Sigmoid colon (tissue), 7 donors: ENCODE results near the gene GAGE12J. TPM values are rescaled to one million over a fixed set of nuclear protein-coding genes. Genes with fewer than 3 reads are reported as not detected.
A peak's percentile ranks its signal among the peaks of the same experiment; 100 is the strongest.

ENCODE experiments used
- DNase-seq: peaks from one replicate; pipeline ENCODE4 v3.0.0-alpha.2; 2019
- H3K27ac ChIP-seq, 4 donors: fragments of 200-600 bp; sonication (generic); one replicate each; pipeline ENCODE4 v1.5.1; 2016 to 2019; ENCODE audit warnings: mild to moderate bottlenecking in 1 of 4
- H3K27me3 ChIP-seq, 3 donors: fragments of 200-600 bp; sonication (generic); one replicate each; pipeline ENCODE4 v1.5.1; 2019; ENCODE audit warnings: mild to moderate bottlenecking in 1 of 3
- H3K36me3 ChIP-seq, 4 donors: fragments of 200-600 bp; sonication (generic); one replicate each; pipeline ENCODE4 v1.5.1; 2016 to 2019
- H3K4me1 ChIP-seq, 4 donors: fragments of 200-600 bp; sonication (generic); one replicate each; pipeline ENCODE4 v1.5.1; 2017 to 2019
- H3K4me3 ChIP-seq, 4 donors: fragments of 200-600 bp; sonication (generic); one replicate each; pipeline ENCODE4 v1.5.1; 2017 to 2019; ENCODE audit warnings: mild to moderate bottlenecking in 2 of 4, moderate library complexity in 1 of 4
- H3K9me3 ChIP-seq, 4 donors: fragments of 200-600 bp in 3 of 4; sonication (generic) in 3 of 4; one replicate each; pipeline versions ENCODE4 v1.5.1 to v1.6.1; 2013 to 2019
- EP300 ChIP-seq, 4 donors: sonication (generic); formaldehyde crosslinking; IDR thresholded peaks; one replicate each; pipeline ENCODE4 v1.6.1; 2017; ENCODE audit warnings: antibody characterized with exemption in 4 of 4
- POLR2A ChIP-seq, 2 donors: fragments of 450-650 bp; IDR thresholded peaks; one replicate each; pipeline ENCODE4 v1.6.1; 2016; ENCODE audit warnings: antibody characterized with exemption in 2 of 2, mild to moderate bottlenecking in 2 of 2, moderate library complexity in 2 of 2
- POLR2AphosphoS5 ChIP-seq, 4 donors: sonication (generic); formaldehyde crosslinking; IDR thresholded peaks; one replicate each; pipeline ENCODE4 v1.6.1; 2017; ENCODE audit warnings: antibody characterized with exemption in 4 of 4
- WGBS, 2 donors: extraction: QIAGEN DNeasy Blood & Tissue Kit; methylation state at CpG; one replicate each; pipeline ENCODE4 v1.1.7; 2013; 5-methylcytosine and 5-hydroxymethylcytosine counted together
- intact Hi-C: fragments of 100-400 bp; cut with DNase I; formaldehyde crosslinking; loops from one replicate; pipeline ENCODE4 v1.15.1; 2023
- polyA plus RNA-seq, 3 donors: library from polyadenylated mRNA; stranded (reverse); fragments of 200-250 nt; gene quantifications; one replicate each; pipeline ENCODE4 v1.2.3, GENCODE V29; 2013
- total RNA-seq, 4 donors: library from RNA; depleted of rRNA; stranded (reverse); fragments of >200 nt; gene quantifications; one replicate each; pipeline ENCODE4 v1.1.0, GENCODE V29; 2016
- TF ChIP-seq, protein P1 (sequence below), 4 experiments: fragments of 450-650 bp in 3 of 4; fragments of 200-600 bp in 1 of 4; IDR thresholded peaks; one replicate each; pipeline ENCODE4 v1.5.1; 2016 to 2019; ENCODE audit warnings: antibody characterized with exemption in 4 of 4, mild to moderate bottlenecking in 3 of 4, moderate library complexity in 2 of 4
- donor health status: healthy with polysubstance abuse.
- donor health status: Bipolar disorder and iron deficiency.
- donor health status: healthy.

The GAGE12J gene
- total and polyA plus RNA-seq, 7 donors = not detected

DNA sequence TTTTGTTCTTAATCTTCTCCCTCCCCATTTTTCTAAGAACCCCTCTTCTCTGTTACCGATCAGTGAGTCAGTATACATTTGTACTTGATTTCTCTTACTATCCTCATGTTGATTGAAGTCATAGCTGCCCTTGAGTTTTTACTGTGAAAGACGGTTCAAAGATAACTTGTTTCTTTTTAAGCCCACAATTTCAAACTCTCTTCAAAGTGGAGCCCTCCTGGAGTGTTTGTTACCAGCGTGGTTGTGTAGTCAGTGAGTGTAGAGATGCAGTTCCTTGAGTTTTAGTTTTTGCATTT is 44.4 kb upstream of the GAGE12J start:
- no peak overlapping the region for H3K27ac ChIP-seq
- intact Hi-C loops = no loop called here

DNA sequence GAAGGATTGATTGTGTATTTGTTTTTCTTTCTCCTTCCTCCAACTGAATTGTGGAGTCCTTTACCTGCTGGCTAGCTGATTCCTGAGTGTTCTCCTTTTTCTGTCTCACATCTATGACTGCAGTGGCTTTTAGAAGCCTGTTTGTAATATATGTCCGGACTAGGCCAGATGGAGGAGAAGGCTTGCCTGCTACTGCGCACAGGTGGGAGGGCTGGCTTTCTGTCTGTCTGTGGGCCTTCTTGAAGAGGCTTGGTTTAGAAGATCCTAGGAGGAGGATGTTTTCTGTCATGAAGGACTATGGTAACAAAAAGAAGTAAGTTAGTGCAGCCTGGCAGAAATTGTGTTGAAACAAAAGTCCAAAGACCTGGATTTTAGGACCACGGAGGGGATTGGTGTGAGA is 43.8 kb upstream of the GAGE12J start:
- WGBS, 2 donors = 92 to 93% methylated on average over 3 of the region's 3 CpGs
- TF ChIP-seq POLR2AphosphoS5 (IDR thresholded peaks at IDR 0.05) = no peak
- TF ChIP-seq, protein P1, sequence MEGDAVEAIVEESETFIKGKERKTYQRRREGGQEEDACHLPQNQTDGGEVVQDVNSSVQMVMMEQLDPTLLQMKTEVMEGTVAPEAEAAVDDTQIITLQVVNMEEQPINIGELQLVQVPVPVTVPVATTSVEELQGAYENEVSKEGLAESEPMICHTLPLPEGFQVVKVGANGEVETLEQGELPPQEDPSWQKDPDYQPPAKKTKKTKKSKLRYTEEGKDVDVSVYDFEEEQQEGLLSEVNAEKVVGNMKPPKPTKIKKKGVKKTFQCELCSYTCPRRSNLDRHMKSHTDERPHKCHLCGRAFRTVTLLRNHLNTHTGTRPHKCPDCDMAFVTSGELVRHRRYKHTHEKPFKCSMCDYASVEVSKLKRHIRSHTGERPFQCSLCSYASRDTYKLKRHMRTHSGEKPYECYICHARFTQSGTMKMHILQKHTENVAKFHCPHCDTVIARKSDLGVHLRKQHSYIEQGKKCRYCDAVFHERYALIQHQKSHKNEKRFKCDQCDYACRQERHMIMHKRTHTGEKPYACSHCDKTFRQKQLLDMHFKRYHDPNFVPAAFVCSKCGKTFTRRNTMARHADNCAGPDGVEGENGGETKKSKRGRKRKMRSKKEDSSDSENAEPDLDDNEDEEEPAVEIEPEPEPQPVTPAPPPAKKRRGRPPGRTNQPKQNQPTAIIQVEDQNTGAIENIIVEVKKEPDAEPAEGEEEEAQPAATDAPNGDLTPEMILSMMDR (IDR thresholded peaks at IDR 0.05) = no peak
- intact Hi-C loops = no loop called here
- no peak overlapping the region for H3K27ac ChIP-seq
- no peaks in the 10 kb centered on the region for H3K9me3 ChIP-seq
- H3K27me3 ChIP-seq = no peaks in the 10 kb centered on the region
- H3K36me3 ChIP-seq = no peaks in the 10 kb centered on the region
- DNase-seq = peak; percentile 40
- no peak overlapping the region for H3K4me3 ChIP-seq
- H3K4me1 ChIP-seq = peaks cover 0 to 6% (median under 1%) of the 10 kb centered on the region in 4 donors

More for the DNA sequence above, 44.4 kb upstream of the GAGE12J start:
- Histone ChIP-seq H3K9me3 (no peaks in the 10 kb centered on the region), H3K4me1 (peaks cover 0 to 10% (median 3%) of the 10 kb centered on the region in 4 donors), H3K36me3 (no peaks in the 10 kb centered on the region), H3K27me3 (no peaks in the 10 kb centered on the region), H3K4me3 (no peak overlapping the region)
- DNase-seq = no peak
- no peak for TF ChIP-seq POLR2AphosphoS5 (IDR thresholded peaks at IDR 0.05)
- no peak for TF ChIP-seq POLR2A (IDR thresholded peaks at IDR 0.05)
- TF ChIP-seq, protein P1 (IDR thresholded peaks at IDR 0.05) = no peak
- no peak for TF ChIP-seq EP300 (IDR thresholded peaks at IDR 0.05)
- 69 to 82% methylated on average over 3 of the region's 3 CpGs for WGBS, 2 donors

DNA sequence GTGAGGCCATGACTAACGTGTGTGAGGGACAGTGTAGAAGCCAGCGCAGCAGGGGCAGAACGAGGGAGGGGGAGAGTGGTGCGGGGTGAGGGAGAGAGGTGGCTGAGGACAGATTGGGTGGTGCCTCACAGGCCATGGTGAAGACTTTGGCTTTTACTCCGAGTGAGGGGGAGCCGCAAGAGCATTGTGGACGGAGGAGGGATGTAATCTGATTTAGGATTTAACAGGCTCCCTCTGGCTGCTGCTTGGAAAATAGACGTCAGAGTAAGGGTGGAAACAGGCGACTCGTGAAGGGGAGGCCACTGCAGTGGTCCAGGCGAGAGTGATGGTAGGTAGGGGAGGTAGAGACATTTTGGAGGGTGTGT is 39.2 kb upstream of the GAGE12J start:
- H3K9me3 ChIP-seq = no peaks in the 10 kb centered on the region
- intact Hi-C loops = loop anchor here (10.0 kb wide), 1 partner anchor 592 kb away; the partner anchor contains the start of gene USP27X
- H3K4me1 ChIP-seq = no peaks in the 10 kb centered on the region
- DNase-seq = peak; percentile 65
- H3K27me3 ChIP-seq = no peaks in the 10 kb centered on the region
- no peak for TF ChIP-seq EP300 (IDR thresholded peaks at IDR 0.05)
- no peak for TF ChIP-seq POLR2AphosphoS5 (IDR thresholded peaks at IDR 0.05)
- TF ChIP-seq, protein P1 (IDR thresholded peaks at IDR 0.05) = peak in 2 of 4 experiments; percentile 14 to 18
- TF ChIP-seq POLR2A (IDR thresholded peaks at IDR 0.05) = no peak
- no peak overlapping the region for H3K4me3 ChIP-seq
- 32 to 57% methylated on average over 11 of the region's 11 CpGs for WGBS, 2 donors
- no peak overlapping the region for H3K27ac ChIP-seq
- H3K36me3 ChIP-seq = no peaks in the 10 kb centered on the region

DNA sequence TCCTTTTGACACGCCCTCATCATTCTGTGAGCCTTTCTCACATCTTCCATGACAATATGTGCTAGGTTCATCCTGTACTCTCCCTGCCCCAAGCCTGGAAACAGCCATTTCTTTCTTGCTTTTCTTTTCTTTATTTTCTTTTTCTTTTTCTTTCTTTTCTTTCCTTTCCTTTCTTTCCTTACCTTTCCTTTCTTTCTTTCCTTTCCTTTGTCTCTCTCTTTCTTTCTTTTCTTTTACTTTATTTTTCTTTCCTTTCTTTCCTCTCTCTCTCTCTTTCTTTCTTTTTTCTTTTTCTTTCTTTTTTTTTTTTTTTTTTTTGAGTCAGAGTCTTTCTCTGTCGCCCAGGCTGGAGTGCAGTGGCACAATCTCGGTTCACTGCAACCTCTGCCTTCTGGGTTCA is 37.6 kb upstream of the GAGE12J start:
- no peak for TF ChIP-seq POLR2AphosphoS5 (IDR thresholded peaks at IDR 0.05)
- TF ChIP-seq POLR2A (IDR thresholded peaks at IDR 0.05) = no peak
- TF ChIP-seq EP300 (IDR thresholded peaks at IDR 0.05) = no peak
- TF ChIP-seq, protein P1 (IDR thresholded peaks at IDR 0.05) = no peak
- Histone ChIP-seq H3K36me3 (no peaks in the 10 kb centered on the region), H3K27me3 (no peaks in the 10 kb centered on the region), H3K9me3 (no peaks in the 10 kb centered on the region), H3K27ac (no peak overlapping the region), H3K4me3 (no peak overlapping the region), H3K4me1 (no peaks in the 10 kb centered on the region)
- intact Hi-C loops = loop anchor here (10.0 kb wide), 1 partner anchor 591 kb away; the partner anchor contains the start of gene USP27X
- no peak for DNase-seq
- WGBS, 2 donors = 90 to 91% methylated on average over 3 of the region's 3 CpGs

DNA sequence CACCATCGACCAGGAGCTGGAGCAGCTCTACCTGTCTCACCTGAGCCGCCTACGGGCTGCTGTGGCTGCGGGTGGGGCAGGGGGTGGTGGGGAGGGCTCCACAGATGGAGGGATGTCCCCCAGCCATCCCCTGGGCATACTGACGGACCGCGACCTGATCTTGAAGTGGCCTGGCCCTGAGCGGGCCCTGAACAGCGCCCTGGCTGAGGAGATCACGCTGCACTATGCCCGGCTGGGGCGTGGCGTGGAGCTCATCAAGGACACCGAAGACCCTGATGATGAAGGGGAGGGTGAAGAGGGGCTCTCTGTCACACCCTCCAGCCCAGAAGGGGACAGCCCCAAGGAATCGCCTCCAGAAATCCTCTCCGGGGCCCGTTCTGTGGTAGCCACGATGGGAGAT is 35.7 kb upstream of the GAGE12J start:
- Histone ChIP-seq H3K4me3 (no peak overlapping the region), H3K27me3 (no peaks in the 10 kb centered on the region), H3K36me3 (no peaks in the 10 kb centered on the region), H3K9me3 (no peaks in the 10 kb centered on the region), H3K27ac (no peak overlapping the region), H3K4me1 (no peaks in the 10 kb centered on the region)
- no peak for TF ChIP-seq EP300 (IDR thresholded peaks at IDR 0.05)
- TF ChIP-seq POLR2A (IDR thresholded peaks at IDR 0.05) = no peak
- no peak for TF ChIP-seq POLR2AphosphoS5 (IDR thresholded peaks at IDR 0.05)
- TF ChIP-seq, protein P1 (IDR thresholded peaks at IDR 0.05) = no peak
- 97% methylated on average over 18 of the region's 18 CpGs for WGBS, 2 donors
- intact Hi-C loops = loop anchor here (10.0 kb wide), 1 partner anchor 589 kb away; the partner anchor contains the start of gene USP27X
- DNase-seq = no peak
